CD4-positive, alpha-beta T cell treated with Interleukin-15 for 4 hours (primary cell): ENCODE measurements around the gene KRTAP20-1.

Source experiments
- DNase-seq: peaks from one replicate; pipeline ENCODE4 v3.0.0-alpha.2; 2020; ENCODE audit warnings: low spot score

Gene KRTAP20-1

GRCh38 chr21:30616125-30616524 is at the start of gene KRTAP20-1:
TSS of gene KRTAP20-1 (plus strand) at chr21:30616425. CDS start at chr21:30616455, 30 bp downstream.
- no peak for DNase-seq

- DNase-seq: no peak
Measured at GRCh38 chr21:30567617-30568016, 48.6 kb upstream of the KRTAP20-1 start.

- no peak for DNase-seq
Measured at GRCh38 chr21:30577766-30578165, 38.5 kb upstream of the KRTAP20-1 start.

- DNase-seq: no peak
Measured at GRCh38 chr21:30579346-30579745, 36.9 kb upstream of the KRTAP20-1 start.

GRCh38 chr21:30580132-30580531 is 36.1 kb upstream of the KRTAP20-1 start:
- DNase-seq: no peak

GRCh38 chr21:30582870-30583269 is 33.4 kb upstream of the KRTAP20-1 start:
- DNase-seq: no peak

- no peak for DNase-seq
Measured at GRCh38 chr21:30590297-30590696, 25.9 kb upstream of the KRTAP20-1 start, which contains the start of gene KRTAP22-2. TSS of gene KRTAP22-2 (minus strand) at chr21:30590397.

GRCh38 chr21:30592140-30592539 is 24.1 kb upstream of the KRTAP20-1 start, which contains the start of gene KRTAP6-3:
TSS of gene KRTAP6-3 (plus strand) at chr21:30592440. CDS start at chr21:30592446, 6 bp downstream.
- DNase-seq: no peak

- no peak for DNase-seq
Measured at GRCh38 chr21:30598802-30599201, 17.4 kb upstream of the KRTAP20-1 start, which contains the start of gene KRTAP6-2. TSS of gene KRTAP6-2 (minus strand) at chr21:30598902. CDS start at chr21:30598874, 28 bp downstream.

GRCh38 chr21:30600787-30601186 is 15.4 kb upstream of the KRTAP20-1 start, which contains the start of gene KRTAP22-1:
TSS of gene KRTAP22-1 (plus strand) at chr21:30601087.
- no peak for DNase-seq

GRCh38 chr21:30605968-30606367 is 10.3 kb upstream of the KRTAP20-1 start:
- DNase-seq: no peak

GRCh38 chr21:30612132-30612531 is 4.1 kb upstream of the KRTAP20-1 start:
- DNase-seq: no peak

- no peak for DNase-seq
Measured at GRCh38 chr21:30613836-30614235, 2.4 kb upstream of the KRTAP20-1 start, which contains the start of gene KRTAP6-1. TSS of gene KRTAP6-1 (minus strand) at chr21:30613930. CDS start at chr21:30613904, 26 bp downstream.

GRCh38 chr21:30615199-30615598 is 1.0 kb upstream of the KRTAP20-1 start:
- DNase-seq: no peak

GRCh38 chr21:30620080-30620479 is 3.9 kb downstream of the KRTAP20-1 start:
- no peak for DNase-seq

GRCh38 chr21:30620522-30620921 is 4.3 kb downstream of the KRTAP20-1 start, which contains the start of gene KRTAP20-4:
TSS of gene KRTAP20-4 (plus strand) at chr21:30620627.
- DNase-seq: no peak

- no peak for DNase-seq
Measured at GRCh38 chr21:30623362-30623761, 7.1 kb downstream of the KRTAP20-1 start.

- no peak for DNase-seq
Measured at GRCh38 chr21:30625449-30626165, 9.4 kb downstream of the KRTAP20-1 start.

GRCh38 chr21:30628109-30628508 is 11.9 kb downstream of the KRTAP20-1 start:
- DNase-seq: no peak

- no peak for DNase-seq
Measured at GRCh38 chr21:30629200-30629599, 13.0 kb downstream of the KRTAP20-1 start.

GRCh38 chr21:30634906-30635305 is 18.7 kb downstream of the KRTAP20-1 start, which contains the start of gene KRTAP20-2:
TSS of gene KRTAP20-2 (plus strand) at chr21:30635206. CDS start at chr21:30635264, 58 bp downstream.
- no peak for DNase-seq

GRCh38 chr21:30638686-30639085 is 22.5 kb downstream of the KRTAP20-1 start:
- DNase-seq: no peak

- no peak for DNase-seq
Measured at GRCh38 chr21:30642564-30642963, 26.3 kb downstream of the KRTAP20-1 start, which contains the start of gene KRTAP20-3. TSS of gene KRTAP20-3 (plus strand) at chr21:30642864.
